Endodermal cell (in vitro differentiated cells): ENCODE results near the gene VIPR2. TPM values are rescaled to one million over a fixed set of nuclear protein-coding genes. Genes with fewer than 3 reads are reported as not detected.

Experiments used
- DNase-seq: peaks from one replicate; pipeline ENCODE4 v3.0.0-alpha.2; 2017
- H3K27ac ChIP-seq: 2 replicates; pipeline ENCODE4 v1.5.1; 2013; ENCODE audit warnings: mild to moderate bottlenecking, low read depth, low read length, moderate library complexity
- H3K27me3 ChIP-seq: 2 replicates; pipeline ENCODE4 v1.6.1; 2013; ENCODE audit warnings: mild to moderate bottlenecking, low read length, moderate library complexity; ENCODE audit not compliant: insufficient read depth, control insufficient read depth, poor library complexity, severe bottlenecking
- H3K36me3 ChIP-seq: 2 replicates; pipeline ENCODE4 v1.7.0; 2013; ENCODE audit warnings: mild to moderate bottlenecking, low read length, moderate library complexity; ENCODE audit not compliant: control insufficient read depth, insufficient read depth
- H3K4me1 ChIP-seq: one replicate; pipeline ENCODE4 v1.7.0; 2013; ENCODE audit warnings: low read length; ENCODE audit not compliant: control insufficient read depth, insufficient read depth
- H3K4me3 ChIP-seq: 2 replicates; pipeline ENCODE4 v1.5.1; 2013; ENCODE audit warnings: mild to moderate bottlenecking, low read length, moderate library complexity
- H3K9ac ChIP-seq: 2 replicates; pipeline ENCODE4 v1.6.1; 2013; ENCODE audit warnings: mild to moderate bottlenecking, low read length, moderate library complexity; ENCODE audit not compliant: poor library complexity, severe bottlenecking; ENCODE audit errors: extremely low read depth
- H3K9me3 ChIP-seq: 2 replicates; pipeline ENCODE4 v1.6.1; 2013; ENCODE audit warnings: mild to moderate bottlenecking, low read length, moderate library complexity; ENCODE audit not compliant: control insufficient read depth
- H3K27ac Mint-ChIP-seq: 2 replicates; pipeline ENCODE4 v1.8.0; 2020; ENCODE audit warnings: mixed read lengths
- H3K27me3 Mint-ChIP-seq: 2 replicates; pipeline ENCODE4 v1.8.0; 2021; ENCODE audit warnings: mild to moderate bottlenecking, mixed read lengths; ENCODE audit not compliant: insufficient read depth
- H3K36me3 Mint-ChIP-seq: 2 replicates; pipeline ENCODE4 v1.8.0; 2020; ENCODE audit warnings: low read depth, mixed read lengths
- H3K4me1 Mint-ChIP-seq: 2 replicates; pipeline ENCODE4 v1.8.0; 2020; ENCODE audit warnings: mixed read lengths
- H3K4me3 Mint-ChIP-seq: 2 replicates; pipeline ENCODE4 v1.8.0; 2020; ENCODE audit warnings: mild to moderate bottlenecking, moderate library complexity, mixed read lengths
- H3K9me3 Mint-ChIP-seq: 2 replicates; pipeline ENCODE4 v1.8.0; 2020; ENCODE audit warnings: mild to moderate bottlenecking, mixed read lengths
- WGBS, 2 experiments: methylation state at CpG; one replicate each; pipeline versions ENCODE4 v1.1.5 to v1.1.7; 2013; ENCODE audit warnings: missing lambda C conversion rate in 2 of 2, mixed read lengths in 1 of 2; ENCODE audit not compliant: insufficient coverage in 1 of 2, insufficient read length in 1 of 2; 5-methylcytosine and 5-hydroxymethylcytosine counted together
- total RNA-seq, 2 donors: library from RNA; stranded (reverse); fragmentation: NEBNext Ultra II Directional in 1 of 2; extraction: Animal tissue kit (Norgen Biotek cat#: 25700) in 1 of 2; gene quantifications; 2 replicates in 1 of 2; 3 replicates in 1 of 2; pipeline ENCODE4 v1.2.1, GENCODE V29; 2021
- TF ChIP-seq, protein P1 (sequence below): fragments of 200-600 bp; sonication (generic); conservative IDR thresholded peaks from 2 replicates; pipeline ENCODE4 v1.5.0; 2021; ENCODE audit warnings: antibody characterized with exemption, mild to moderate bottlenecking

The VIPR2 gene
- total RNA-seq, 2 donors from 2014 or later: 0.64 to 1.8 TPM

GRCh38 chr7:159019111-159019510 is 125.6 kb downstream of the VIPR2 start:
- peak overlapping the region; percentile 40 for H3K4me3 ChIP-seq
- no peaks in the 10 kb centered on the region for H3K36me3 ChIP-seq
- Mint-ChIP-seq H3K27me3 (no peaks in the 10 kb centered on the region), H3K4me1 (peaks cover 6% of the 10 kb centered on the region), H3K9me3 (peaks cover 13% of the 10 kb centered on the region), H3K4me3 (no peak overlapping the region), H3K27ac (no peak overlapping the region), H3K36me3 (no peaks in the 10 kb centered on the region)
- TF ChIP-seq, protein P1, sequence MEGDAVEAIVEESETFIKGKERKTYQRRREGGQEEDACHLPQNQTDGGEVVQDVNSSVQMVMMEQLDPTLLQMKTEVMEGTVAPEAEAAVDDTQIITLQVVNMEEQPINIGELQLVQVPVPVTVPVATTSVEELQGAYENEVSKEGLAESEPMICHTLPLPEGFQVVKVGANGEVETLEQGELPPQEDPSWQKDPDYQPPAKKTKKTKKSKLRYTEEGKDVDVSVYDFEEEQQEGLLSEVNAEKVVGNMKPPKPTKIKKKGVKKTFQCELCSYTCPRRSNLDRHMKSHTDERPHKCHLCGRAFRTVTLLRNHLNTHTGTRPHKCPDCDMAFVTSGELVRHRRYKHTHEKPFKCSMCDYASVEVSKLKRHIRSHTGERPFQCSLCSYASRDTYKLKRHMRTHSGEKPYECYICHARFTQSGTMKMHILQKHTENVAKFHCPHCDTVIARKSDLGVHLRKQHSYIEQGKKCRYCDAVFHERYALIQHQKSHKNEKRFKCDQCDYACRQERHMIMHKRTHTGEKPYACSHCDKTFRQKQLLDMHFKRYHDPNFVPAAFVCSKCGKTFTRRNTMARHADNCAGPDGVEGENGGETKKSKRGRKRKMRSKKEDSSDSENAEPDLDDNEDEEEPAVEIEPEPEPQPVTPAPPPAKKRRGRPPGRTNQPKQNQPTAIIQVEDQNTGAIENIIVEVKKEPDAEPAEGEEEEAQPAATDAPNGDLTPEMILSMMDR: no peak
- H3K27ac ChIP-seq: no peak overlapping the region
- no peak for DNase-seq
- WGBS, 2 experiments: 87 to 92% methylated on average over 5 of the region's 5 CpGs
- no peaks in the 10 kb centered on the region for H3K4me1 ChIP-seq
- no peaks in the 10 kb centered on the region for H3K27me3 ChIP-seq
- H3K9me3 ChIP-seq: peaks cover 35% of the 10 kb centered on the region
- no peak overlapping the region for H3K9ac ChIP-seq

- Histone ChIP-seq H3K9me3 (peaks cover 35% of the 10 kb centered on the region), H3K4me1 (no peaks in the 10 kb centered on the region), H3K36me3 (no peaks in the 10 kb centered on the region), H3K27ac (no peak overlapping the region), H3K4me3 (no peak overlapping the region), H3K27me3 (no peaks in the 10 kb centered on the region), H3K9ac (no peak overlapping the region)
- TF ChIP-seq, protein P1: no peak
- Mint-ChIP-seq H3K36me3 (no peaks in the 10 kb centered on the region), H3K4me1 (peaks cover 6% of the 10 kb centered on the region), H3K4me3 (no peak overlapping the region), H3K27me3 (no peaks in the 10 kb centered on the region), H3K9me3 (peaks cover 13% of the 10 kb centered on the region), H3K27ac (no peak overlapping the region)
- 85 to 86% methylated on average over 2 of the region's 3 CpGs for WGBS, 2 experiments
- DNase-seq: no peak
These were observed 126.9 kb downstream of the VIPR2 start for GRCh38 chr7:159017741-159018140.

DNA sequence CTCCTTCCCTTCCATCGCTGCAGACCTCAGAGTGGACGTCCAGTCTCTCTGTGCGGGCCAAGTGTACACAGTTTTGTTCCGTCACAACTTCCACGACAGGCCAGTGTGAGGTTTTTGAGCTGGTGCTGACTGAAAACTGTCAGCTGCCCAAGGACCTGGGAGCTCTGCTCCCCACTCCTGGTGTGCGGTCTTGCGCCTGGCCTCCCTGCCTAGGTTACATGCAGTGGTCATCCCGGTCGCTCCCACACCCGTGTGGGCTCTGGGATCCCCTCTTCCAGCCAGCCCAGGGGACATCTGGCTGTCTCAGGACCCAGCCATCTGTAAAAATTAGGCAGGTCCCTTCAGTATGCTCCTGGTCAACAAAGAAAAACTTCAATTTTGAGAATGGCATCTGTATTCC is 127.5 kb downstream of the VIPR2 start:
- TF ChIP-seq, protein P1: no peak
- no peak overlapping the region for H3K27ac ChIP-seq
- peaks cover 13% of the 10 kb centered on the region for H3K9me3 Mint-ChIP-seq
- H3K27me3 ChIP-seq: no peaks in the 10 kb centered on the region
- no peaks in the 10 kb centered on the region for H3K36me3 ChIP-seq
- no peak overlapping the region for H3K9ac ChIP-seq
- H3K9me3 ChIP-seq: peaks cover 35% of the 10 kb centered on the region
- H3K4me3 Mint-ChIP-seq: no peak overlapping the region
- no peak overlapping the region for H3K27ac Mint-ChIP-seq
- WGBS, 2 experiments: 89 to 93% methylated on average over 8 to 10 of the region's 10 CpGs
- no peaks in the 10 kb centered on the region for H3K4me1 ChIP-seq
- DNase-seq: no peak
- H3K27me3 Mint-ChIP-seq: no peaks in the 10 kb centered on the region
- H3K36me3 Mint-ChIP-seq: no peaks in the 10 kb centered on the region
- H3K4me3 ChIP-seq: no peak overlapping the region
- H3K4me1 Mint-ChIP-seq: peaks cover 6% of the 10 kb centered on the region
